Uterus (tissue), 4 donors: Measurements from ENCODE around the gene NSD2. TPM values are rescaled to one million over a fixed set of nuclear protein-coding genes. Genes with fewer than 3 reads are reported as not detected.
"Not testable (repeated sequence)": the region's sequence is repeated elsewhere in the genome, so short reads cannot be mapped to it uniquely, and the experiment has no call there.

ENCODE experiments used
- DNase-seq, 2 donors: peaks; one replicate each; pipeline ENCODE4 v3.0.0-alpha.2; 2019 to 2020
- H3K27ac ChIP-seq, 2 donors: fragments of 200-600 bp; sonication (generic); 1 replicate in 1 of 2; 2 replicates in 1 of 2; pipeline ENCODE4 v1.5.1; 2016 to 2018
- H3K27me3 ChIP-seq, 2 donors: fragments of 200-600 bp; sonication (generic); one replicate each; pipeline ENCODE4 v1.5.1; 2018 to 2019; ENCODE audit warnings: control low read depth in 1 of 2
- H3K36me3 ChIP-seq, 2 donors: fragments of 200-600 bp; sonication (generic); one replicate each; pipeline ENCODE4 v1.5.1; 2019; ENCODE audit warnings: control low read depth in 1 of 2
- H3K4me1 ChIP-seq, 2 donors: fragments of 200-600 bp; sonication (generic); one replicate each; pipeline ENCODE4 v1.5.1; 2018 to 2019; ENCODE audit warnings: control low read depth in 1 of 2
- H3K4me3 ChIP-seq, 2 donors: fragments of 200-600 bp; sonication (generic); 1 replicate in 1 of 2; 2 replicates in 1 of 2; pipeline ENCODE4 v1.5.1; 2018 to 2019; ENCODE audit warnings: mild to moderate bottlenecking in 1 of 2
- H3K9me3 ChIP-seq, 2 donors: fragments of 200-600 bp; sonication (generic); one replicate each; pipeline ENCODE4 v1.5.1; 2019; ENCODE audit warnings: control low read depth in 1 of 2
- POLR2A ChIP-seq, 2 donors: fragments of 450-650 bp; IDR thresholded peaks; one replicate each; pipeline ENCODE4 v1.6.1; 2016; ENCODE audit warnings: antibody characterized with exemption in 2 of 2, mild to moderate bottlenecking in 1 of 2, moderate library complexity in 1 of 2
- intact Hi-C: fragments of 100-400 bp; cut with DNase I; formaldehyde crosslinking; loops from one replicate; pipeline ENCODE4 v1.15.1; 2023; ENCODE audit warnings: low total_unique reads
- total RNA-seq, 4 donors: library from RNA; depleted of rRNA in 3 of 4; stranded (reverse); fragments of >200 nt in 3 of 4; gene quantifications; one replicate each; pipeline versions ENCODE4 v1.1.0 to v1.2.4, GENCODE V29; 2014 to 2023
- TF ChIP-seq, protein P1 (sequence below), 4 experiments: fragments of 200-600 bp in 2 of 4; fragments of 450-650 bp in 2 of 4; sonication (generic) in 2 of 4; IDR thresholded peaks; one replicate each; pipeline ENCODE4 v1.5.1; 2016 to 2019; ENCODE audit warnings: antibody characterized with exemption in 4 of 4, mild to moderate bottlenecking in 2 of 4, moderate library complexity in 1 of 4
- donor health status: DM: yes; HTN: yes; CAD: no.

NSD2 gene
- total RNA-seq, 4 donors from 2014 or later = 10.3 to 75.3 (median 49.0) TPM

DNA sequence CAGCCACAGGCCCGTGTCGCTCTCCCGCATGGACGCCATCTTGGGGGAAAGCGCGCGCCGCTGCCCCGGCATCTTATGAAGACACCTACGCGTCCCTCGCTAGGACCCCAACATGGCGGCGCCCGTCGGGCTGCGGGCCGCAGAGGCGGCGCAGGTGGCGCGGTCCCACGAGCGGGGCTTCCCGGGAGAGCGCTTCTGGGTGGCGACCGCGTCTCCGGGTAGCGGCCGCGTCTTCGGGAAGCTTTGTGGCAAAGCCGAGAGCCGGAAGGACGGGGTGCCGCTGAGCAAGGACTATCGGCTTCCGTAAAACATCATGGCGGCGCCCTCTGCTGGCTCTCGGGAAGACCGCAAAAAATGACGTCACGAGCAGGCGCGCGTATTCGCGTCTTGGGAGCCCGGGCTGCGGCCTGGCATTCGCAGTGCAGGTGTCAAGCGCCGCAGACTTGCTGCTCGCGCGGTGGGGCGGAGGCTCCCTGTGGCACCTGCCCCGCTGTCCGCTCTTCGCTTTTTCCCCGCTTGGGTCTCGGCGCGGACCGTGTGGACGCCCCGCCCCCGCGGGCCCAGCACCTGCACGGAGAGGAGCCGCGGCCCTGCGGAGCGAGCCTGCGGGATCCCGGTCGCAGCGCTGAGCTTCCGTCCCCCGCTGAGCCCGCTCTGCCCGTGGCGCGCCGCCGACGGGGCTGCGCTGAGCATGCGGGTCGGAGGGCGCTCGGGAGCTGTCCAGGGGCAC lies 137.9 kb downstream of the NSD2 start, which contains the start of gene NELFA:
Gene NELFA (minus strand): TSS at position 54 of the 730 bp plus-strand sequence. CDS start 15 bp downstream, at position 39.
- H3K36me3 ChIP-seq = no peaks in the 10 kb centered on the region
- intact Hi-C loops = no loop called here
- peak; percentile 29 to 74 for TF ChIP-seq POLR2A (IDR thresholded peaks at IDR 0.05)
- TF ChIP-seq, protein P1, sequence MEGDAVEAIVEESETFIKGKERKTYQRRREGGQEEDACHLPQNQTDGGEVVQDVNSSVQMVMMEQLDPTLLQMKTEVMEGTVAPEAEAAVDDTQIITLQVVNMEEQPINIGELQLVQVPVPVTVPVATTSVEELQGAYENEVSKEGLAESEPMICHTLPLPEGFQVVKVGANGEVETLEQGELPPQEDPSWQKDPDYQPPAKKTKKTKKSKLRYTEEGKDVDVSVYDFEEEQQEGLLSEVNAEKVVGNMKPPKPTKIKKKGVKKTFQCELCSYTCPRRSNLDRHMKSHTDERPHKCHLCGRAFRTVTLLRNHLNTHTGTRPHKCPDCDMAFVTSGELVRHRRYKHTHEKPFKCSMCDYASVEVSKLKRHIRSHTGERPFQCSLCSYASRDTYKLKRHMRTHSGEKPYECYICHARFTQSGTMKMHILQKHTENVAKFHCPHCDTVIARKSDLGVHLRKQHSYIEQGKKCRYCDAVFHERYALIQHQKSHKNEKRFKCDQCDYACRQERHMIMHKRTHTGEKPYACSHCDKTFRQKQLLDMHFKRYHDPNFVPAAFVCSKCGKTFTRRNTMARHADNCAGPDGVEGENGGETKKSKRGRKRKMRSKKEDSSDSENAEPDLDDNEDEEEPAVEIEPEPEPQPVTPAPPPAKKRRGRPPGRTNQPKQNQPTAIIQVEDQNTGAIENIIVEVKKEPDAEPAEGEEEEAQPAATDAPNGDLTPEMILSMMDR (IDR thresholded peaks at IDR 0.05) = peak; percentile 8 to 81 (median 47)
- no peaks in the 10 kb centered on the region for H3K4me1 ChIP-seq
- H3K9me3 ChIP-seq = no peaks in the 10 kb centered on the region
- peak within 1 kb of the TSS; percentile 95 to 98 for H3K27ac ChIP-seq
- no peaks in the 10 kb centered on the region for H3K27me3 ChIP-seq
- peak within 1 kb of the TSS; percentile 71 to 99 for H3K4me3 ChIP-seq
- peak; percentile 91 to 94 for DNase-seq

DNA sequence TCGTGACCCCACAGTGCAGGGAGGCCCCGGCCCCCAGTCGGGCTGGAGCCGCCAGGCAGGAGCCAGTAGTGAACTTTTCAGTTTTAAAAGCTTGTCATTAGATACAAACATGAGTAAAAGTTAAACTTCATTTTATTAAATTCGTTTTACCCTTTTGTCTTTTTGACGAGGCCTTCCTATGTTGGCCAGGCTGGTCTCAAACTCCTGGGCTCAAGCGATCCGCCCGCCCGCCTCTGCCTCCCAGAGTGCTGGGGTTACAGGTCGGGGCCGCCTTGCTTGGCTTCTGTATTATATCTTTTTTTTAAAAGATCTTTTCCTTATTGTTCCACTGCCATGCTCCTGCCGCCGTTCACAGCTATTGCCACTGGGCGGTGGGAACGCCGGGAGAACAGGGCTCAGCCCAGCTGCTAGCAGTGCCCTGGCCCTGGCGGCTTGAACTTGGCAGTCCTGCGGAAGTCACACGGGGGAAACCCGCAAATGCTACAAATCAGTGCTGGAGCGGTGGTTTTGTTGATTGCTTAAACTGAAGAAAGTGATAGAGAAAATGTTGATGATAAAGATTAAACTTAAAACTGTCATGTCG lies 138.5 kb downstream of the NSD2 start:
- H3K4me3 ChIP-seq = peak overlapping the region; percentile 71 to 99
- H3K36me3 ChIP-seq = no peaks in the 10 kb centered on the region
- no peaks in the 10 kb centered on the region for H3K9me3 ChIP-seq
- no peak for DNase-seq
- H3K4me1 ChIP-seq = no peaks in the 10 kb centered on the region
- peak overlapping the region; percentile 95 to 98 for H3K27ac ChIP-seq
- TF ChIP-seq POLR2A (IDR thresholded peaks at IDR 0.05) = no peak
- TF ChIP-seq, protein P1 (IDR thresholded peaks at IDR 0.05) = peak in 1 of 4 experiments; percentile 10
- intact Hi-C loops = no loop called here
- H3K27me3 ChIP-seq = no peaks in the 10 kb centered on the region

DNA sequence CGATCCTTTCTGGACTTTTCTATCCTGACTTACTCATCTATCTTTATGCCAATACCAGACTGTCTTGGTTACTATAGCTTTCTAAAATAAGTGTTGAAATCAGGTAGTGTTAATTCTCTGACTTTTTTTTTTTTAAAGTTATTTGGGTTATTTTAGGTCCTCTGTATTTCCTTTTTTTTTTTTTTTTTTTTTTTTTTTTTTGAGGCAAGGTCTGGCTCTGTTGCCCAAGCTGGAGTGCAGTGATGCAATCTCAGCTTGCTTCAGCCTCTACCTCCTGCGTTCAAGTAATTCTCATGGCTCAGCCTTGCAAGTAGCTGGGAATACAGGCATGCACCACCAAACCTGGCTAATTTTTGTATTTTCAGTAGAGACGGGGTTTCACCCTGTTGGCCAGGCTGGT lies 140.4 kb downstream of the NSD2 start:
- DNase-seq = no peak
- no peak overlapping the region for H3K4me3 ChIP-seq
- no peaks in the 10 kb centered on the region for H3K27me3 ChIP-seq
- no peaks in the 10 kb centered on the region for H3K9me3 ChIP-seq
- intact Hi-C loops = no loop called here
- no peak for TF ChIP-seq POLR2A (IDR thresholded peaks at IDR 0.05)
- TF ChIP-seq, protein P1 (IDR thresholded peaks at IDR 0.05) = no peak
- H3K27ac ChIP-seq = no peak overlapping the region
- no peaks in the 10 kb centered on the region for H3K4me1 ChIP-seq
- H3K36me3 ChIP-seq = no peaks in the 10 kb centered on the region

DNA sequence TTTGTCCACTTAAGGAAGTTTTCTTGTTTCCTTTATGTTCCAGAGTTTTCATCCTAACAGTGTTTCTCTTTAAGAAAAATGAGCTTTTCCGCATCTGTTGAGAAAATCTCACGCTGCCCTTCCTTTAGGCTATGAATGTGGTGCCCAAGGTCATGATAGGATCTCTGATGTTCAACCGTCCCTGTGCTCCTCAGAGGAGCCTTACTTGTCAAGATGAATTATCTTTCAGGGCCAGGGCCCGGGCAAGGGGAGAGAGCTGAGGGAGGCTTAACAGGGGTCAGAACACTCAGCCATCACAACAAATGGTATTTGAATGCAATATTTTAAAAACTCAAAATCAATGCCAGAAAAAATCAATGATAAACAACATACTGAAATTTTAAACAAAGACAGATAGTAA lies 143.8 kb downstream of the NSD2 start:
- intact Hi-C loops = no loop called here
- no peaks in the 10 kb centered on the region for H3K27me3 ChIP-seq
- no peak overlapping the region for H3K4me3 ChIP-seq
- no peak overlapping the region for H3K27ac ChIP-seq
- H3K4me1 ChIP-seq = no peaks in the 10 kb centered on the region
- no peak for DNase-seq
- no peaks in the 10 kb centered on the region for H3K9me3 ChIP-seq
- TF ChIP-seq POLR2A (IDR thresholded peaks at IDR 0.05) = no peak
- TF ChIP-seq, protein P1 (IDR thresholded peaks at IDR 0.05) = no peak
- H3K36me3 ChIP-seq = no peaks in the 10 kb centered on the region

DNA sequence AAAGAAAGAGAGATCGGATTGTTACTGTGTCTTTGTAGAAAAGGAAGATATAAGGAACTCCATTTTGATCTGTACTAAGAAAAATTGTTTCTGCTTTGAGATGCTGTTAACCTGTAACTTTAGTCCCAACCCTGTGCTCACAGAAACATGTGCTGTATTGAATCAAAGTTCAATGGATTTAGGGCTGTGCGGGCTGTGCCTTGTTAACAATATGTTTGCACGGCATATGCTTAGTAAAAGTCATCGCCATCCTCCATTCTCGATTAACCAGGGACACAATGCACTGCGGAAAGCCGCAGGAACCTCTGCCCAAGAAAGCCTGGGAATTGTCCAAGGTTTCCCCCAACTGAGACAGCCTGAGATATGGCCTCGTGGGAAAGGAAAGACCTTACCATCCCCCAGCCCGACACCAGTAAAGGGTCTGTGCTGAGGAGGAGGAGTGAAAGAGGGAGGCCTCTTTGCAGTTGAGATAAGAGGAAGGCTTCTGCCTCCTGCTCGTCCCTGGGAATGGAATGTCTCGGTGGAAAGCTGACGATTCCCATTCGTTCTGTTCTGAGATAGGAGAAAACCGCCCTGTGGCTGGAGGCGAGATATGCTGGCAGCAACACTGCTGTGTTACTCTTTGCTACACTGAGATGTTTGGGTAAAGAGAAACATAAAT lies 150.3 kb downstream of the NSD2 start:
- H3K36me3 ChIP-seq, H3K4me1 ChIP-seq, intact Hi-C loops, DNase-seq, H3K27me3 ChIP-seq, H3K27ac ChIP-seq, H3K9me3 ChIP-seq, H3K4me3 ChIP-seq: not testable (repeated sequence)
